HCT116 (cell line): Measurements from ENCODE around the gene YAP1. TPM values are rescaled to one million over a fixed set of nuclear protein-coding genes. Genes with fewer than 3 reads are reported as not detected.

Experiments used
- ATAC-seq: fragments of 200-7000 bp; cut with Tn5 transposase; 2 replicates; pipeline ENCODE4 v1.9.1; 2020; ENCODE audit warnings: mild to moderate bottlenecking, moderate library complexity
- BruUV-seq: library from RNA; stranded (reverse); fragments of 400-500 nt; replicated peaks from 2 replicates; lab custom pipeline; 2021; lab: Mats Ljungman, UMichigan
- CTCF ChIA-PET: fragments of 300-600 bp; sonication (Branson Sonifier 250); formaldehyde crosslinking; loops from one replicate; lab custom pipeline; 2021; ENCODE audit warnings: antibody characterized with exemption; lab: Charles Lee
- POLR2A ChIA-PET: fragments of 300-600, 350-600 bp; sonication (Branson Sonifier 250); formaldehyde crosslinking; loops from one replicate; lab custom pipeline; 2021; ENCODE audit warnings: antibody characterized with exemption; lab: Charles Lee
- RAD21 ChIA-PET, 2 experiments: fragments of 300-600 bp; sonication (Branson Sonifier 250); formaldehyde crosslinking; loops; one replicate each; lab custom pipeline; 2023; ENCODE audit warnings: low total read pairs in 2 of 2; ENCODE audit not compliant: uncharacterized antibody in 2 of 2, unreplicated experiment in 2 of 2, low non-redundant PET in 1 of 2; lab: Charles Lee
- DNase-seq: peaks from one replicate; pipeline ENCODE4 v3.0.0-alpha.2; 2010; ENCODE audit warnings: low read depth, low spot score
- H2AFZ ChIP-seq: fragments of 200-600 bp; shearing (Covaris generic), sonication (generic); 2 replicates; pipeline ENCODE4 v1.6.1; 2017; ENCODE audit warnings: low read depth, mixed run types, mixed read lengths, antibody characterized with exemption, low read length; ENCODE audit not compliant: poor library complexity, severe bottlenecking
- H3K27ac ChIP-seq: 2 replicates; pipeline ENCODE4 v1.5.1; 2012; ENCODE audit warnings: low read depth, low read length
- H3K27me3 ChIP-seq: fragments of 200-600 bp; sonication (generic); 2 replicates; pipeline ENCODE4 v1.6.1; 2016; ENCODE audit warnings: mixed run types, low read length, mixed read lengths; ENCODE audit not compliant: insufficient read depth
- H3K36me3 ChIP-seq, 2 experiments: fragments of 200-500 bp in 1 of 2; fragments of 200-600 bp in 1 of 2; sonication (Bioruptor generic) in 1 of 2; sonication (generic) in 1 of 2; 2 replicates each; pipeline versions ENCODE4 v1.5.1 to v1.6.1; 2014 to 2016; ENCODE audit warnings: low read length in 2 of 2, inconsistent platforms in 1 of 2, mixed read lengths in 1 of 2, mixed run types in 1 of 2; ENCODE audit not compliant: insufficient read depth in 2 of 2, control insufficient read depth in 1 of 2
- H3K4me1 ChIP-seq, 2 experiments: fragments of 200-600 bp in 1 of 2; sonication (generic) in 1 of 2; 2 replicates each; pipeline versions ENCODE4 v1.5.1 to v1.6.1; 2012 to 2017; ENCODE audit warnings: low read length in 2 of 2, inconsistent platforms in 1 of 2, mild to moderate bottlenecking in 1 of 2, mixed read lengths in 1 of 2, mixed run types in 1 of 2, moderate library complexity in 1 of 2; ENCODE audit not compliant: insufficient read depth in 2 of 2, control insufficient read depth in 1 of 2
- H3K4me2 ChIP-seq: fragments of 200-600 bp; sonication (generic); 2 replicates; pipeline ENCODE4 v1.6.1; 2017; ENCODE audit warnings: mixed run types, low read length, mixed read lengths
- H3K4me3 ChIP-seq, 2 experiments: fragments of 200-600 bp in 1 of 2; sonication (generic) in 1 of 2; replicated peaks in 1 of 2; 2 replicates each; pipeline ENCODE4 v1.5.1; 2011 to 2016; ENCODE audit warnings: low read length in 2 of 2, control low read depth in 1 of 2, low read depth in 1 of 2, mild to moderate bottlenecking in 1 of 2, mixed read lengths in 1 of 2, mixed run types in 1 of 2
- H3K79me2 ChIP-seq: fragments of 200-600 bp; sonication (generic); 2 replicates; pipeline ENCODE4 v1.6.1; 2017; ENCODE audit warnings: mild to moderate bottlenecking, mixed run types, low read length, moderate library complexity, mixed read lengths; ENCODE audit not compliant: insufficient read depth
- H3K9ac ChIP-seq: fragments of 200-600 bp; sonication (generic); 2 replicates; pipeline ENCODE4 v1.6.1; 2016; ENCODE audit warnings: low read length, mixed read lengths
- H3K9me2 ChIP-seq: fragments of 200-600 bp; sonication (generic), shearing (Covaris generic); 2 replicates; pipeline ENCODE4 v1.6.1; 2017; ENCODE audit warnings: mixed run types, mild to moderate bottlenecking, moderate library complexity; ENCODE audit not compliant: insufficient read depth
- H3K9me3 ChIP-seq, 2 experiments: fragments of 200-500 bp in 1 of 2; fragments of 200-600 bp in 1 of 2; sonication (Bioruptor generic) in 1 of 2; sonication (generic) in 1 of 2; 2 replicates each; pipeline ENCODE4 v1.6.1; 2014 to 2017; ENCODE audit warnings: low read length in 2 of 2, mixed read lengths in 2 of 2, inconsistent platforms in 1 of 2, low read depth in 1 of 2, mild to moderate bottlenecking in 1 of 2, mixed run types in 1 of 2, moderate library complexity in 1 of 2; ENCODE audit not compliant: control insufficient read depth in 1 of 2, insufficient read depth in 1 of 2
- H4K20me1 ChIP-seq: fragments of 200-600 bp; sonication (generic), shearing (Covaris generic); 2 replicates; pipeline ENCODE4 v1.6.1; 2017; ENCODE audit warnings: mixed run types, mild to moderate bottlenecking, moderate library complexity; ENCODE audit not compliant: insufficient read depth
- EGR1 ChIP-seq: IDR thresholded peaks from 2 replicates; pipeline ENCODE4 v1.6.1; 2012; ENCODE audit warnings: low read depth
- ELF1 ChIP-seq: IDR thresholded peaks from 2 replicates; pipeline ENCODE4 v1.6.1; 2012; ENCODE audit warnings: low read depth, borderline replicate concordance
- EZH2phosphoT487 ChIP-seq: fragments of 200-600 bp; IDR thresholded peaks from 2 replicates; pipeline ENCODE4 v1.6.1; 2018; ENCODE audit warnings: antibody characterized with exemption, borderline replicate concordance
- FOSL1 ChIP-seq: IDR thresholded peaks from 2 replicates; pipeline ENCODE4 v1.6.1; 2012; ENCODE audit warnings: low read depth
- POLR2A ChIP-seq: IDR thresholded peaks from 2 replicates; pipeline ENCODE4 v1.7.0; 2011; ENCODE audit warnings: borderline replicate concordance; ENCODE audit not compliant: insufficient read depth, insufficient read length; ENCODE audit errors: extremely low read depth
- POLR2AphosphoS5 ChIP-seq: IDR thresholded peaks from 2 replicates; pipeline ENCODE4 v1.6.1; 2011; ENCODE audit warnings: mild to moderate bottlenecking, low read depth, low read length, moderate library complexity
- RAD21 ChIP-seq: IDR thresholded peaks from 2 replicates; pipeline ENCODE4 v1.6.1; 2012; ENCODE audit warnings: low read depth, mild to moderate bottlenecking
- SIN3A ChIP-seq: IDR thresholded peaks from 2 replicates; pipeline ENCODE4 v1.6.1; 2012; ENCODE audit warnings: low read depth
- SP1 ChIP-seq: IDR thresholded peaks from 2 replicates; pipeline ENCODE4 v1.6.1; 2012; ENCODE audit warnings: low read depth
- TCF7L2 ChIP-seq: IDR thresholded peaks from 2 replicates; pipeline ENCODE4 v1.7.0; 2011; ENCODE audit warnings: borderline replicate concordance, inconsistent platforms; ENCODE audit not compliant: insufficient read depth, insufficient read length; ENCODE audit errors: extremely low read depth
- YY1 ChIP-seq: IDR thresholded peaks from 2 replicates; pipeline ENCODE4 v1.6.1; 2011; ENCODE audit warnings: low read length, low read depth, moderate library complexity, mild to moderate bottlenecking; ENCODE audit not compliant: insufficient replicate concordance; ENCODE audit errors: extremely low read depth
- ZNF274 ChIP-seq: fragments of 200-500 bp; sonication (Bioruptor generic); IDR thresholded peaks from 2 replicates; pipeline ENCODE4 v1.6.1; 2014; ENCODE audit warnings: mild to moderate bottlenecking, low read depth, low read length, inconsistent platforms
- intact Hi-C: fragments of 100-400 bp; cut with micrococcal nuclease; formaldehyde crosslinking; loops from 2 replicates; pipeline ENCODE4 v1.10.0; 2022
- total RNA-seq: library from RNA; stranded (reverse); gene quantifications from one replicate; pipeline ENCODE4 v1.2.1, GENCODE V29; 2021; ENCODE audit not compliant: unreplicated experiment
- TF ChIP-seq, protein P1 (sequence below): IDR thresholded peaks from 2 replicates; pipeline ENCODE4 v1.6.1; 2012; ENCODE audit warnings: low read depth
- TF ChIP-seq, protein P2 (sequence below): IDR thresholded peaks from 2 replicates; pipeline ENCODE4 v1.6.1; 2012

Gene YAP1
- total RNA-seq, 1 experiment from 2014 or later: 88.6 TPM

DNA sequence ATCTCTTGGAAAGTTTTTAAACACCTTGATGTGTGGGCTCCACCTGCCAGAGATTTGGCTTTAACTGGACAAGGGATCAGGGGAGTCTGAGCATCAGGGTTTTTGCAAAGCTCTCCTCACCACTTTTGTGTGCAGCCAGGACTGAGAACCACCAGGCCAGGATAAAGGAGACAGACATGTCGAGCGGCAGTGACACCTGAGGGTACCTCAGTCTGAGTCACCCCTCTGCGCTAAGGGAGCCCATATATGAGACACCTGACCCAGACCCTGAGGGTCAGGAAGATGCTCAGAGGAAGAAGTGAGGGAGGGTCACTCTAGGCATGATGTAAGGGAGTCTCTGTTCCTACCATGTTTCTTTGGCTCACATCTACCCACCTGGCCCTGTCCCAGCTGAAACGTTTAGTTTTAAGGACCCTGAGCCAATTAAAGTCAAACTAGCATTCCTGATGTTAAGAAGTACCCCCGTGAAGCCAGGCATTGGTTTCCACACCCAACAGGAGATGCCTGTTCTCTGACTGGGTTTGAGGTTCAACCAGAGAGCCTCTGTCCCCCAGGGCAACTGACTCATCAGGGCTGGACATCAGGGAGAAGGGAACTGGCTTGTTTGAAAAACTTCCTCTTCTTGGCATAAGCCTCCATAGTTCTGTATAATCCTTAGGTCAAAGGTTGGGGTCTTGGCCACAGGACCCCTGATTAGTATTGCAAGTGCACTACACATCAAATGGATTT, 134.6 kb downstream of the YAP1 start (continued):
- TF ChIP-seq, protein P1, sequence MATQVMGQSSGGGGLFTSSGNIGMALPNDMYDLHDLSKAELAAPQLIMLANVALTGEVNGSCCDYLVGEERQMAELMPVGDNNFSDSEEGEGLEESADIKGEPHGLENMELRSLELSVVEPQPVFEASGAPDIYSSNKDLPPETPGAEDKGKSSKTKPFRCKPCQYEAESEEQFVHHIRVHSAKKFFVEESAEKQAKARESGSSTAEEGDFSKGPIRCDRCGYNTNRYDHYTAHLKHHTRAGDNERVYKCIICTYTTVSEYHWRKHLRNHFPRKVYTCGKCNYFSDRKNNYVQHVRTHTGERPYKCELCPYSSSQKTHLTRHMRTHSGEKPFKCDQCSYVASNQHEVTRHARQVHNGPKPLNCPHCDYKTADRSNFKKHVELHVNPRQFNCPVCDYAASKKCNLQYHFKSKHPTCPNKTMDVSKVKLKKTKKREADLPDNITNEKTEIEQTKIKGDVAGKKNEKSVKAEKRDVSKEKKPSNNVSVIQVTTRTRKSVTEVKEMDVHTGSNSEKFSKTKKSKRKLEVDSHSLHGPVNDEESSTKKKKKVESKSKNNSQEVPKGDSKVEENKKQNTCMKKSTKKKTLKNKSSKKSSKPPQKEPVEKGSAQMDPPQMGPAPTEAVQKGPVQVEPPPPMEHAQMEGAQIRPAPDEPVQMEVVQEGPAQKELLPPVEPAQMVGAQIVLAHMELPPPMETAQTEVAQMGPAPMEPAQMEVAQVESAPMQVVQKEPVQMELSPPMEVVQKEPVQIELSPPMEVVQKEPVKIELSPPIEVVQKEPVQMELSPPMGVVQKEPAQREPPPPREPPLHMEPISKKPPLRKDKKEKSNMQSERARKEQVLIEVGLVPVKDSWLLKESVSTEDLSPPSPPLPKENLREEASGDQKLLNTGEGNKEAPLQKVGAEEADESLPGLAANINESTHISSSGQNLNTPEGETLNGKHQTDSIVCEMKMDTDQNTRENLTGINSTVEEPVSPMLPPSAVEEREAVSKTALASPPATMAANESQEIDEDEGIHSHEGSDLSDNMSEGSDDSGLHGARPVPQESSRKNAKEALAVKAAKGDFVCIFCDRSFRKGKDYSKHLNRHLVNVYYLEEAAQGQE: no peak
- TF ChIP-seq POLR2AphosphoS5 (no peak; the same call in 1 of the 2 replicates), SP1 (peak; percentile 56; the same call in 1 of the 2 replicates), EGR1 (no peak), EZH2phosphoT487 (no peak), POLR2A (no peak), YY1 (no peak), ELF1 (no peak), FOSL1 (peak; percentile 74), SIN3A (no peak), RAD21 (no peak), TCF7L2 (no peak)
- TF ChIP-seq, protein P2, sequence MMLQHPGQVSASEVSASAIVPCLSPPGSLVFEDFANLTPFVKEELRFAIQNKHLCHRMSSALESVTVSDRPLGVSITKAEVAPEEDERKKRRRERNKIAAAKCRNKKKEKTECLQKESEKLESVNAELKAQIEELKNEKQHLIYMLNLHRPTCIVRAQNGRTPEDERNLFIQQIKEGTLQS: no peak

DNA sequence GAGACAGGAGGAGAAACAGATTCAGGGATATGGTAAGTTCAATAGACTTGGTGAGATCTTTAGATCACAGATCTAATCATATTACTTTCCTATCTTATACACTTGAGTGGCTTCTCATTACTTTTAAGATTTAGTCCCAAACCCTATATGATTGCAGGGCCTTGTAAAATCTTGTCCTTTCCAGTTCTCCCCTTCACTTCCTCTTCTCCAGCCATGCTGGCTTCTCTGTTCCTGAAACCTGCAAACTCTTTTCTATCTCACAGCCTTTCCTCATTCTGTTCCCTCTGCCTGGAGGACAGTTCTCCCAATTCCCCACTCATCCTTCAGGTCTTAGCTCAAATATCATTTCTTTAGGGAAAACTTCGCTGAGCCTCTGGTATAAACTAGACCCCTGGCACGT, 141.2 kb downstream of the YAP1 start:
- DNase-seq: no peak
- Histone ChIP-seq H3K27ac (no peak overlapping the region), H3K27me3 (no peaks in the 10 kb centered on the region), H3K9ac (no peak overlapping the region), H3K36me3 (no peaks in the 10 kb centered on the region), H3K4me2 (no peak overlapping the region), H2AFZ (no peak overlapping the region), H3K4me3 (no peak overlapping the region), H3K4me1 (peaks cover 21 to 32% of the 10 kb centered on the region in 2 experiments), H3K79me2 (no peaks in the 10 kb centered on the region), H3K9me2 (no peaks in the 10 kb centered on the region), H4K20me1 (no peaks in the 10 kb centered on the region), H3K9me3 (no peaks in the 10 kb centered on the region)
- TF ChIP-seq ZNF274 (no peak), FOSL1 (no peak), YY1 (no peak), RAD21 (no peak)
- TF ChIP-seq, protein P2: no peak
- intact Hi-C loops: no loop called here
- CTCF ChIA-PET: no interaction called here
- ATAC-seq: no peak
- RAD21 ChIA-PET: no interaction called here
- no TSS peak for BruUV-seq
- POLR2A ChIA-PET: no interaction called here
